Mesothelial cell of epicardium (in vitro differentiated cells): ENCODE data around the gene PRCP. TPM values are rescaled to one million over a fixed set of nuclear protein-coding genes. Genes with fewer than 3 reads are reported as not detected.

Experiments used
- DNase-seq, 2 experiments: peaks; one replicate each; pipeline ENCODE4 v3.0.0; 2021; ENCODE audit warnings: low spot score in 2 of 2; ENCODE audit not compliant: unreplicated experiment in 2 of 2
- H3K27ac Mint-ChIP-seq: 2 replicates; pipeline ENCODE4 v1.8.0; 2021; ENCODE audit warnings: mixed read lengths
- H3K27me3 Mint-ChIP-seq: 2 replicates; pipeline ENCODE4 v1.8.0; 2021; ENCODE audit warnings: low read depth, mixed read lengths
- H3K36me3 Mint-ChIP-seq: 2 replicates; pipeline ENCODE4 v1.8.0; 2021; ENCODE audit warnings: mixed read lengths
- H3K4me1 Mint-ChIP-seq: 2 replicates; pipeline ENCODE4 v1.8.0; 2021; ENCODE audit warnings: mixed read lengths
- H3K4me3 Mint-ChIP-seq: 2 replicates; pipeline ENCODE4 v1.8.0; 2021; ENCODE audit warnings: mild to moderate bottlenecking, moderate library complexity, mixed read lengths
- H3K9me3 Mint-ChIP-seq: 2 replicates; pipeline ENCODE4 v1.8.0; 2021; ENCODE audit warnings: mixed read lengths
- CTCF ChIP-seq: fragments of 200-600 bp; sonication (generic); IDR thresholded peaks from one replicate; pipeline ENCODE4 v1.5.0; 2021; ENCODE audit warnings: antibody characterized with exemption; ENCODE audit not compliant: unreplicated experiment
- total RNA-seq: library from RNA; stranded (reverse); gene quantifications from 3 replicates; pipeline ENCODE4 v1.2.1, GENCODE V29; 2021

The PRCP gene
- total RNA-seq, 1 donor from 2014 or later = 66.6 TPM

- H3K36me3 Mint-ChIP-seq = peaks cover 26% of the 10 kb centered on the region
- no peaks in the 10 kb centered on the region for H3K4me1 Mint-ChIP-seq
- H3K9me3 Mint-ChIP-seq = peaks cover 5% of the 10 kb centered on the region
- no peak overlapping the region for H3K4me3 Mint-ChIP-seq
- H3K27me3 Mint-ChIP-seq = no peaks in the 10 kb centered on the region
- no peak overlapping the region for H3K27ac Mint-ChIP-seq
- no peak for TF ChIP-seq CTCF
- no peak for DNase-seq
These were observed 68.9 kb downstream of the PRCP start for GRCh38 chr11:82831364-82831763.

- Mint-ChIP-seq H3K27me3 (no peaks in the 10 kb centered on the region), H3K4me3 (no peak overlapping the region), H3K4me1 (no peaks in the 10 kb centered on the region), H3K9me3 (peaks cover 5% of the 10 kb centered on the region), H3K27ac (no peak overlapping the region), H3K36me3 (peaks cover 23% of the 10 kb centered on the region)
- TF ChIP-seq CTCF = no peak
- DNase-seq = no peak
These were observed 69.5 kb downstream of the PRCP start for GRCh38 chr11:82830746-82831145.

- Mint-ChIP-seq H3K36me3 (peaks cover 20% of the 10 kb centered on the region), H3K4me3 (no peak overlapping the region), H3K27ac (no peak overlapping the region), H3K4me1 (no peaks in the 10 kb centered on the region), H3K27me3 (no peaks in the 10 kb centered on the region), H3K9me3 (peaks cover 5% of the 10 kb centered on the region)
- no peak for DNase-seq
- TF ChIP-seq CTCF = no peak
These were observed 71.1 kb downstream of the PRCP start for GRCh38 chr11:82829101-82829500.

- Mint-ChIP-seq H3K36me3 (peaks cover 15% of the 10 kb centered on the region), H3K4me3 (no peak overlapping the region), H3K27me3 (no peaks in the 10 kb centered on the region), H3K27ac (no peak overlapping the region), H3K9me3 (peaks cover 5% of the 10 kb centered on the region), H3K4me1 (no peaks in the 10 kb centered on the region)
- DNase-seq = no peak
- no peak for TF ChIP-seq CTCF
These were observed 71.8 kb downstream of the PRCP start for GRCh38 chr11:82828472-82828871.

GRCh38 chr11:82826526-82826925 is 73.7 kb downstream of the PRCP start:
- no peak for DNase-seq
- no peak for TF ChIP-seq CTCF
- Mint-ChIP-seq H3K4me3 (no peak overlapping the region), H3K36me3 (peaks cover 7% of the 10 kb centered on the region), H3K27me3 (no peaks in the 10 kb centered on the region), H3K4me1 (no peaks in the 10 kb centered on the region), H3K9me3 (no peaks in the 10 kb centered on the region), H3K27ac (no peak overlapping the region)
